Measurements from ENCODE around the gene ROBO2. TPM values are rescaled to one million over a fixed set of nuclear protein-coding genes. Genes with fewer than 3 reads are reported as not detected.

The ROBO2 gene
- total and polyA plus RNA-seq, 2 experiments from 2014 or later: 1.5 to 7.8 TPM

DNA sequence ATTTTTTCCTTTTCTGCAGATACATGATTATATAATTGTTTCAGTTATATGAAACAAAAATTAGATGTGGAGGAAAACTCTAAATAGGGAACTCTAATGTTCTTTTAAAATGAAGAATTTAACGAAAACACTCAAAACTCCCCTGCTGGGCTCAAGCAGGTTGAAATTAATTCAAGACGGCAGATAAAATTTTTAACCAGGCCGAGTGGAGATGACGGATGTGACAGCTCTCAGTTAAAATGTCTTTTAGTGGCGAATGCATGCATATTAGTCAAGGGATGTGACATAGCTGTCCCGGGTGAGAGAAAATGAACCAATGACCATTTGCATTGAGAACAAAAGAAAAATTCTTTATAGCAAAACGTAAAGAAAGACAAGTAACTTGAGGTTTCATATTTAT lies 110.1 kb downstream of the ROBO2 start (continued):
- no peak for TF ChIP-seq EZH2 (IDR thresholded peaks at IDR 0.05; ENCODE audit: low read depth, unreplicated experiment)
- no peak for TF ChIP-seq ZNF114 (CRISPR knock-in tag; IDR thresholded peaks at IDR 0.05)
- TF ChIP-seq CREB1 (CRISPR knock-in tag; IDR thresholded peaks at IDR 0.05; ENCODE audit: low read depth): no peak

DNA sequence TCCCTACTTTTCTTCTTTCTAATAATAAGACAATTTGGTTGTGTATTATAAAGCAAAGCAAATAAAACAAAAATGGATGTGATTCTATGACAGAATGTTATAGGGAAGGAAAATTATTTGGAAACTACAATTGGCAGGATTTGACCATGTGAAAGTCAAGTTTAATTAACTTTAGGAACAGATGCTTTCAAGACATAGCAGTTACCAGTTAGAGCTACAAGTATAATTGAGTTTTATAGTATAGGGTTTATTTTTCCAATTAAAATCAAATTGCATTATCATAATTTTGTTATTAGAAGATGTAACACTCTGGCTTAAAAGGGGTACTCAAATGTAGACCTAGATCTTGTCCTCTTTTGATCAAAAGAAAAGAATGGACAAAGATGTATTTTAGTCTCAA lies 110.9 kb downstream of the ROBO2 start:
- H3K9me2 ChIP-seq (ENCODE audit: insufficient read depth): no peaks in the 10 kb centered on the region; the same call in 1 of the 2 replicates
- H3K4me3 Mint-ChIP-seq: no peak overlapping the region
- no peaks in the 10 kb centered on the region for H3K36me3 Mint-ChIP-seq (ENCODE audit: low read depth)
- no peak overlapping the region for H3K27ac ChIP-seq (ENCODE audit: low read depth)
- H4K20me1 ChIP-seq (replicated peaks; ENCODE audit: insufficient read depth): no peaks in the 10 kb centered on the region
- no peaks in the 10 kb centered on the region for H3K36me3 ChIP-seq (ENCODE audit: insufficient read depth)
- DNase-seq (ENCODE audit: low spot score): no peak
- peaks cover 29% of the 10 kb centered on the region for H3K4me1 ChIP-seq (ENCODE audit: insufficient read depth)
- H3K27ac Mint-ChIP-seq: no peak overlapping the region; the same call in 1 of the 2 replicates
- H2AFZ ChIP-seq: no peak overlapping the region
- peaks cover 2% of the 10 kb centered on the region for H3K27me3 Mint-ChIP-seq (ENCODE audit: insufficient read depth, low read depth, poor library complexity)
- H3K27me3 ChIP-seq (ENCODE audit: insufficient read depth): no peaks in the 10 kb centered on the region
- peaks cover 43% of the 10 kb centered on the region for H3K4me1 Mint-ChIP-seq
- no peaks in the 10 kb centered on the region for H3F3A ChIP-seq (replicated peaks; ENCODE audit: low read depth)
- no peak for ATAC-seq
- no peak overlapping the region for H3K4me3 ChIP-seq
- no peaks in the 10 kb centered on the region for H3K9me3 Mint-ChIP-seq
- TF ChIP-seq EZH2phosphoT487 (IDR thresholded peaks at IDR 0.05; ENCODE audit: unreplicated experiment): no peak
- TF ChIP-seq CREB1 (CRISPR knock-in tag; IDR thresholded peaks at IDR 0.05; ENCODE audit: low read depth): no peak
- no peak for TF ChIP-seq EZH2 (IDR thresholded peaks at IDR 0.05; ENCODE audit: low read depth, unreplicated experiment)
- no peak for TF ChIP-seq NANOG (IDR thresholded peaks at IDR 0.05; ENCODE audit: borderline replicate concordance)
- TF ChIP-seq, protein P1, sequence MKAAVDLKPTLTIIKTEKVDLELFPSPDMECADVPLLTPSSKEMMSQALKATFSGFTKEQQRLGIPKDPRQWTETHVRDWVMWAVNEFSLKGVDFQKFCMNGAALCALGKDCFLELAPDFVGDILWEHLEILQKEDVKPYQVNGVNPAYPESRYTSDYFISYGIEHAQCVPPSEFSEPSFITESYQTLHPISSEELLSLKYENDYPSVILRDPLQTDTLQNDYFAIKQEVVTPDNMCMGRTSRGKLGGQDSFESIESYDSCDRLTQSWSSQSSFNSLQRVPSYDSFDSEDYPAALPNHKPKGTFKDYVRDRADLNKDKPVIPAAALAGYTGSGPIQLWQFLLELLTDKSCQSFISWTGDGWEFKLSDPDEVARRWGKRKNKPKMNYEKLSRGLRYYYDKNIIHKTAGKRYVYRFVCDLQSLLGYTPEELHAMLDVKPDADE (IDR thresholded peaks at IDR 0.05): no peak
- TF ChIP-seq STAT1 (IDR thresholded peaks at IDR 0.05; ENCODE audit: unreplicated experiment): no peak
- TF ChIP-seq ZNF331 (CRISPR knock-in tag; IDR thresholded peaks at IDR 0.05; ENCODE audit: low read depth): no peak
- TF ChIP-seq JUNB (IDR thresholded peaks at IDR 0.05; ENCODE audit: unreplicated experiment): no peak
- TF ChIP-seq ZNF114 (CRISPR knock-in tag; IDR thresholded peaks at IDR 0.05): no peak
- TF ChIP-seq POLR2AphosphoS5 (IDR thresholded peaks at IDR 0.05; ENCODE audit: low read depth): no peak
- TF ChIP-seq, protein P2, sequence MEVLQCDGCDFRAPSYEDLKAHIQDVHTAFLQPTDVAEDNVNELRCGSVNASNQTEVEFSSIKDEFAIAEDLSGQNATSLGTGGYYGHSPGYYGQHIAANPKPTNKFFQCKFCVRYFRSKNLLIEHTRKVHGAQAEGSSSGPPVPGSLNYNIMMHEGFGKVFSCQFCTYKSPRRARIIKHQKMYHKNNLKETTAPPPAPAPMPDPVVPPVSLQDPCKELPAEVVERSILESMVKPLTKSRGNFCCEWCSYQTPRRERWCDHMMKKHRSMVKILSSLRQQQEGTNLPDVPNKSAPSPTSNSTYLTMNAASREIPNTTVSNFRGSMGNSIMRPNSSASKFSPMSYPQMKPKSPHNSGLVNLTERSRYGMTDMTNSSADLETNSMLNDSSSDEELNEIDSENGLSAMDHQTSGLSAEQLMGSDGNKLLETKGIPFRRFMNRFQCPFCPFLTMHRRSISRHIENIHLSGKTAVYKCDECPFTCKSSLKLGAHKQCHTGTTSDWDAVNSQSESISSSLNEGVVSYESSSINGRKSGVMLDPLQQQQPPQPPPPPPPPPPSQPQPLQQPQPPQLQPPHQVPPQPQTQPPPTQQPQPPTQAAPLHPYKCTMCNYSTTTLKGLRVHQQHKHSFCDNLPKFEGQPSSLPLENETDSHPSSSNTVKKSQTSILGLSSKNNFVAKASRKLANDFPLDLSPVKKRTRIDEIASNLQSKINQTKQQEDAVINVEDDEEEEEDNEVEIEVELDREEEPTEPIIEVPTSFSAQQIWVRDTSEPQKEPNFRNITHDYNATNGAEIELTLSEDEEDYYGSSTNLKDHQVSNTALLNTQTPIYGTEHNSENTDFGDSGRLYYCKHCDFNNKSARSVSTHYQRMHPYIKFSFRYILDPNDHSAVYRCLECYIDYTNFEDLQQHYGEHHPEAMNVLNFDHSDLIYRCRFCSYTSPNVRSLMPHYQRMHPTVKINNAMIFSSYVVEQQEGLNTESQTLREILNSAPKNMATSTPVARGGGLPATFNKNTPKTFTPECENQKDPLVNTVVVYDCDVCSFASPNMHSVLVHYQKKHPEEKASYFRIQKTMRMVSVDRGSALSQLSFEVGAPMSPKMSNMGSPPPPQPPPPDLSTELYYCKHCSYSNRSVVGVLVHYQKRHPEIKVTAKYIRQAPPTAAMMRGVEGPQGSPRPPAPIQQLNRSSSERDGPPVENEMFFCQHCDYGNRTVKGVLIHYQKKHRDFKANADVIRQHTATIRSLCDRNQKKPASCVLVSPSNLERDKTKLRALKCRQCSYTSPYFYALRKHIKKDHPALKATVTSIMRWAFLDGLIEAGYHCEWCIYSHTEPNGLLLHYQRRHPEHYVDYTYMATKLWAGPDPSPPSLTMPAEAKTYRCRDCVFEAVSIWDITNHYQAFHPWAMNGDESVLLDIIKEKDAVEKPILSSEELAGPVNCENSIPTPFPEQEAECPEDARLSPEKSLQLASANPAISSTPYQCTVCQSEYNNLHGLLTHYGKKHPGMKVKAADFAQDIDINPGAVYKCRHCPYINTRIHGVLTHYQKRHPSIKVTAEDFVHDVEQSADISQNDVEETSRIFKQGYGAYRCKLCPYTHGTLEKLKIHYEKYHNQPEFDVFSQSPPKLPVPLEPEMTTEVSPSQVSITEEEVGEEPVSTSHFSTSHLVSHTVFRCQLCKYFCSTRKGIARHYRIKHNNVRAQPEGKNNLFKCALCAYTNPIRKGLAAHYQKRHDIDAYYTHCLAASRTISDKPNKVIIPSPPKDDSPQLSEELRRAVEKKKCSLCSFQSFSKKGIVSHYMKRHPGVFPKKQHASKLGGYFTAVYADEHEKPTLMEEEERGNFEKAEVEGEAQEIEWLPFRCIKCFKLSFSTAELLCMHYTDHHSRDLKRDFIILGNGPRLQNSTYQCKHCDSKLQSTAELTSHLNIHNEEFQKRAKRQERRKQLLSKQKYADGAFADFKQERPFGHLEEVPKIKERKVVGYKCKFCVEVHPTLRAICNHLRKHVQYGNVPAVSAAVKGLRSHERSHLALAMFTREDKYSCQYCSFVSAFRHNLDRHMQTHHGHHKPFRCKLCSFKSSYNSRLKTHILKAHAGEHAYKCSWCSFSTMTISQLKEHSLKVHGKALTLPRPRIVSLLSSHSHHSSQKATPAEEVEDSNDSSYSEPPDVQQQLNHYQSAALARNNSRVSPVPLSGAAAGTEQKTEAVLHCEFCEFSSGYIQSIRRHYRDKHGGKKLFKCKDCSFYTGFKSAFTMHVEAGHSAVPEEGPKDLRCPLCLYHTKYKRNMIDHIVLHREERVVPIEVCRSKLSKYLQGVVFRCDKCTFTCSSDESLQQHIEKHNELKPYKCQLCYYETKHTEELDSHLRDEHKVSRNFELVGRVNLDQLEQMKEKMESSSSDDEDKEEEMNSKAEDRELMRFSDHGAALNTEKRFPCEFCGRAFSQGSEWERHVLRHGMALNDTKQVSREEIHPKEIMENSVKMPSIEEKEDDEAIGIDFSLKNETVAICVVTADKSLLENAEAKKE (CRISPR knock-in tag; IDR thresholded peaks at IDR 0.05): no peak
- TF ChIP-seq, protein P3, sequence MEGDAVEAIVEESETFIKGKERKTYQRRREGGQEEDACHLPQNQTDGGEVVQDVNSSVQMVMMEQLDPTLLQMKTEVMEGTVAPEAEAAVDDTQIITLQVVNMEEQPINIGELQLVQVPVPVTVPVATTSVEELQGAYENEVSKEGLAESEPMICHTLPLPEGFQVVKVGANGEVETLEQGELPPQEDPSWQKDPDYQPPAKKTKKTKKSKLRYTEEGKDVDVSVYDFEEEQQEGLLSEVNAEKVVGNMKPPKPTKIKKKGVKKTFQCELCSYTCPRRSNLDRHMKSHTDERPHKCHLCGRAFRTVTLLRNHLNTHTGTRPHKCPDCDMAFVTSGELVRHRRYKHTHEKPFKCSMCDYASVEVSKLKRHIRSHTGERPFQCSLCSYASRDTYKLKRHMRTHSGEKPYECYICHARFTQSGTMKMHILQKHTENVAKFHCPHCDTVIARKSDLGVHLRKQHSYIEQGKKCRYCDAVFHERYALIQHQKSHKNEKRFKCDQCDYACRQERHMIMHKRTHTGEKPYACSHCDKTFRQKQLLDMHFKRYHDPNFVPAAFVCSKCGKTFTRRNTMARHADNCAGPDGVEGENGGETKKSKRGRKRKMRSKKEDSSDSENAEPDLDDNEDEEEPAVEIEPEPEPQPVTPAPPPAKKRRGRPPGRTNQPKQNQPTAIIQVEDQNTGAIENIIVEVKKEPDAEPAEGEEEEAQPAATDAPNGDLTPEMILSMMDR (conservative IDR thresholded peaks at IDR 0.05; ENCODE audit: low read depth in 2 of 2): no peak
- TF ChIP-seq, protein P4, sequence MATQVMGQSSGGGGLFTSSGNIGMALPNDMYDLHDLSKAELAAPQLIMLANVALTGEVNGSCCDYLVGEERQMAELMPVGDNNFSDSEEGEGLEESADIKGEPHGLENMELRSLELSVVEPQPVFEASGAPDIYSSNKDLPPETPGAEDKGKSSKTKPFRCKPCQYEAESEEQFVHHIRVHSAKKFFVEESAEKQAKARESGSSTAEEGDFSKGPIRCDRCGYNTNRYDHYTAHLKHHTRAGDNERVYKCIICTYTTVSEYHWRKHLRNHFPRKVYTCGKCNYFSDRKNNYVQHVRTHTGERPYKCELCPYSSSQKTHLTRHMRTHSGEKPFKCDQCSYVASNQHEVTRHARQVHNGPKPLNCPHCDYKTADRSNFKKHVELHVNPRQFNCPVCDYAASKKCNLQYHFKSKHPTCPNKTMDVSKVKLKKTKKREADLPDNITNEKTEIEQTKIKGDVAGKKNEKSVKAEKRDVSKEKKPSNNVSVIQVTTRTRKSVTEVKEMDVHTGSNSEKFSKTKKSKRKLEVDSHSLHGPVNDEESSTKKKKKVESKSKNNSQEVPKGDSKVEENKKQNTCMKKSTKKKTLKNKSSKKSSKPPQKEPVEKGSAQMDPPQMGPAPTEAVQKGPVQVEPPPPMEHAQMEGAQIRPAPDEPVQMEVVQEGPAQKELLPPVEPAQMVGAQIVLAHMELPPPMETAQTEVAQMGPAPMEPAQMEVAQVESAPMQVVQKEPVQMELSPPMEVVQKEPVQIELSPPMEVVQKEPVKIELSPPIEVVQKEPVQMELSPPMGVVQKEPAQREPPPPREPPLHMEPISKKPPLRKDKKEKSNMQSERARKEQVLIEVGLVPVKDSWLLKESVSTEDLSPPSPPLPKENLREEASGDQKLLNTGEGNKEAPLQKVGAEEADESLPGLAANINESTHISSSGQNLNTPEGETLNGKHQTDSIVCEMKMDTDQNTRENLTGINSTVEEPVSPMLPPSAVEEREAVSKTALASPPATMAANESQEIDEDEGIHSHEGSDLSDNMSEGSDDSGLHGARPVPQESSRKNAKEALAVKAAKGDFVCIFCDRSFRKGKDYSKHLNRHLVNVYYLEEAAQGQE (IDR thresholded peaks at IDR 0.05; ENCODE audit: unreplicated experiment): no peak
- H3K79me2 ChIP-seq (replicated peaks; ENCODE audit: insufficient read depth): no peaks in the 10 kb centered on the region
- no peak overlapping the region for H3K4me2 ChIP-seq
